CD4-positive, CD25-positive, alpha-beta regulatory T cell (primary cell): ENCODE data around the gene ZBTB25. TPM values are rescaled to one million over a fixed set of nuclear protein-coding genes. Genes with fewer than 3 reads are reported as not detected.

Source experiments
- ATAC-seq, 2 donors: fragments of 150-1000 bp; cut with Tn5 transposase; one replicate each; pipeline ENCODE4 v1.10.0; 2021; ENCODE audit warnings: low read depth in 2 of 2, moderate number of reproducible peaks in 2 of 2, moderate library complexity in 1 of 2
- DNase-seq, 3 donors: peaks; one replicate each; pipeline versions ENCODE4 v3.0.0 to v3.0.0-alpha.2; 2012 to 2022; ENCODE audit warnings: mixed read lengths in 1 of 3
- H3K27ac ChIP-seq: one replicate; pipeline ENCODE4 v1.7.0; 2013; ENCODE audit warnings: mild to moderate bottlenecking, low read length; ENCODE audit not compliant: insufficient read depth, poor library complexity, severe bottlenecking
- H3K27me3 ChIP-seq: one replicate; pipeline ENCODE4 v1.7.0; 2013; ENCODE audit warnings: low read length; ENCODE audit not compliant: control insufficient read depth, insufficient read depth
- H3K36me3 ChIP-seq: one replicate; pipeline ENCODE4 v1.7.0; 2013; ENCODE audit warnings: mild to moderate bottlenecking, low read length, moderate library complexity; ENCODE audit not compliant: control insufficient read depth, insufficient read depth
- H3K4me1 ChIP-seq: 2 replicates; pipeline ENCODE4 v1.7.0; 2013; ENCODE audit warnings: mild to moderate bottlenecking, low read length; ENCODE audit not compliant: insufficient read depth, control insufficient read depth, poor library complexity, severe bottlenecking
- H3K4me3 ChIP-seq: one replicate; pipeline ENCODE4 v1.7.0; 2013; ENCODE audit warnings: low read depth, mild to moderate bottlenecking, low read length, moderate library complexity
- H3K9me3 ChIP-seq, 2 experiments: 1 replicate in 1 of 2; 2 replicates in 1 of 2; pipeline ENCODE4 v1.7.0; 2013; ENCODE audit warnings: low read length in 2 of 2, mild to moderate bottlenecking in 1 of 2, moderate library complexity in 1 of 2; ENCODE audit not compliant: control insufficient read depth in 2 of 2
- H3K27ac Mint-ChIP-seq, 3 donors: one replicate each; pipeline ENCODE4 v1.8.0; 2020 to 2022; ENCODE audit warnings: mild to moderate bottlenecking in 3 of 3, mixed read lengths in 3 of 3, moderate library complexity in 2 of 3
- H3K27me3 Mint-ChIP-seq: one replicate; pipeline ENCODE4 v1.8.0; 2022; ENCODE audit warnings: mild to moderate bottlenecking, mixed read lengths
- H3K36me3 Mint-ChIP-seq: one replicate; pipeline ENCODE4 v1.8.0; 2020; ENCODE audit warnings: mixed read lengths
- H3K4me1 Mint-ChIP-seq, 4 donors: one replicate each; pipeline ENCODE4 v1.8.0; 2020 to 2022; ENCODE audit warnings: mixed read lengths in 4 of 4, mild to moderate bottlenecking in 1 of 4
- H3K4me3 Mint-ChIP-seq, 4 donors: one replicate each; pipeline ENCODE4 v1.8.0; 2020 to 2022; ENCODE audit warnings: mild to moderate bottlenecking in 4 of 4, mixed read lengths in 4 of 4, moderate library complexity in 3 of 4
- H3K9me3 Mint-ChIP-seq, 7 donors: one replicate each; pipeline ENCODE4 v1.8.0; 2020 to 2022; ENCODE audit warnings: mixed read lengths in 7 of 7, mild to moderate bottlenecking in 3 of 7, moderate library complexity in 2 of 7
- polyA plus RNA-seq, 4 donors: library from polyadenylated mRNA; unstranded; fragments of 300-500 nt; fragmentation: Illumina TruSeq; gene quantifications; one replicate each; pipeline ENCODE4 v1.2.3, GENCODE V29; 2021
- total RNA-seq: library from RNA; stranded (reverse); gene quantifications from one replicate; pipeline ENCODE4 v1.2.3, GENCODE V29; 2022

ZBTB25 gene
- total and polyA plus RNA-seq, 5 donors from 2014 or later, result 34.8 to 78.0 (median 39.1) TPM

GRCh38 chr14:64541972-64542835 is 38.6 kb upstream of the ZBTB25 start:
- H3K27ac ChIP-seq, result no peak overlapping the region
- H3K27me3 ChIP-seq, result no peaks in the 10 kb centered on the region
- Mint-ChIP-seq H3K4me3 (peak overlapping the region; percentile 83 to 100 (median 94)), H3K9me3 (peaks cover 0 to 2% (median 0%) of the 10 kb centered on the region in 7 donors), H3K36me3 (peaks cover 3% of the 10 kb centered on the region), H3K27ac (peak overlapping the region in 2 of 3 donors; percentile 49 to 58), H3K27me3 (peaks cover 35% of the 10 kb centered on the region), H3K4me1 (peaks cover 12 to 42% (median 23%) of the 10 kb centered on the region in 4 donors)
- H3K4me3 ChIP-seq, result peak overlapping the region; percentile 49
- H3K9me3 ChIP-seq, result peaks cover 0 to 5% of the 10 kb centered on the region in 2 experiments
- ATAC-seq, result no peak
- no peaks in the 10 kb centered on the region for H3K36me3 ChIP-seq
- peaks cover 33% of the 10 kb centered on the region for H3K4me1 ChIP-seq
- DNase-seq, result peak in 1 of 3 donors; percentile 20

- Mint-ChIP-seq H3K27me3 (peaks cover 39% of the 10 kb centered on the region), H3K4me3 (peak overlapping the region; percentile 89 to 100 (median 98)), H3K27ac (peak overlapping the region; percentile 49 to 79 (median 76)), H3K9me3 (peaks cover 0 to 2% (median 0%) of the 10 kb centered on the region in 7 donors), H3K4me1 (peaks cover 12 to 44% (median 23%) of the 10 kb centered on the region in 4 donors), H3K36me3 (peaks cover 3% of the 10 kb centered on the region)
- DNase-seq (peak in 2 of 3 donors; percentile 23 to 35), ATAC-seq (no peak)
- Histone ChIP-seq H3K9me3 (peaks cover 0 to 5% of the 10 kb centered on the region in 2 experiments), H3K4me3 (peak overlapping the region; percentile 49), H3K4me1 (peaks cover 33% of the 10 kb centered on the region), H3K27me3 (no peaks in the 10 kb centered on the region), H3K36me3 (no peaks in the 10 kb centered on the region), H3K27ac (no peak overlapping the region)
Measured at GRCh38 chr14:64541261-64541971, 37.8 kb upstream of the ZBTB25 start.

- Mint-ChIP-seq H3K4me3 (peak within 1 kb of the TSS; percentile 89 to 100 (median 98)), H3K27me3 (peaks cover 39% of the 10 kb centered on the region), H3K27ac (peak within 1 kb of the TSS; percentile 79 to 99 (median 95)), H3K4me1 (peaks cover 12 to 44% (median 23%) of the 10 kb centered on the region in 4 donors), H3K36me3 (peaks cover 3% of the 10 kb centered on the region), H3K9me3 (peaks cover 0 to 2% (median 0%) of the 10 kb centered on the region in 7 donors)
- H3K36me3 ChIP-seq, result no peaks in the 10 kb centered on the region
- no peaks in the 10 kb centered on the region for H3K27me3 ChIP-seq
- peak; percentile 91 for ATAC-seq
- peak within 1 kb of the TSS; percentile 82 for H3K4me3 ChIP-seq
- H3K27ac ChIP-seq, result no peak within 1 kb of the TSS
- peaks cover 0 to 5% of the 10 kb centered on the region in 2 experiments for H3K9me3 ChIP-seq
- peak; percentile 87 to 98 (median 90) for DNase-seq
- peaks cover 33% of the 10 kb centered on the region for H3K4me1 ChIP-seq
Measured at GRCh38 chr14:64540208-64541202, 36.9 kb upstream of the ZBTB25 start, which contains the start of gene HSPA2. TSS of gene HSPA2 (plus strand) at chr14:64540741. CDS start at chr14:64540850, 109 bp downstream.

- H3K4me3 Mint-ChIP-seq, result peak overlapping the region in 2 of 4 donors; percentile 37 to 90
- H3K36me3 Mint-ChIP-seq, result peaks cover 3% of the 10 kb centered on the region
- Histone ChIP-seq H3K36me3 (no peaks in the 10 kb centered on the region), H3K9me3 (peaks cover 0 to 5% of the 10 kb centered on the region in 2 experiments), H3K4me1 (peaks cover 22% of the 10 kb centered on the region), H3K4me3 (no peak overlapping the region), H3K27ac (no peak overlapping the region), H3K27me3 (no peaks in the 10 kb centered on the region)
- peaks cover 0 to 2% (median 0%) of the 10 kb centered on the region in 7 donors for H3K9me3 Mint-ChIP-seq
- no peak for ATAC-seq
- no peak for DNase-seq
- peaks cover 25% of the 10 kb centered on the region for H3K27me3 Mint-ChIP-seq
- peaks cover 5 to 28% (median 17%) of the 10 kb centered on the region in 4 donors for H3K4me1 Mint-ChIP-seq
- no peak overlapping the region for H3K27ac Mint-ChIP-seq
Measured at GRCh38 chr14:64536488-64537245, 33.0 kb upstream of the ZBTB25 start.

DNA sequence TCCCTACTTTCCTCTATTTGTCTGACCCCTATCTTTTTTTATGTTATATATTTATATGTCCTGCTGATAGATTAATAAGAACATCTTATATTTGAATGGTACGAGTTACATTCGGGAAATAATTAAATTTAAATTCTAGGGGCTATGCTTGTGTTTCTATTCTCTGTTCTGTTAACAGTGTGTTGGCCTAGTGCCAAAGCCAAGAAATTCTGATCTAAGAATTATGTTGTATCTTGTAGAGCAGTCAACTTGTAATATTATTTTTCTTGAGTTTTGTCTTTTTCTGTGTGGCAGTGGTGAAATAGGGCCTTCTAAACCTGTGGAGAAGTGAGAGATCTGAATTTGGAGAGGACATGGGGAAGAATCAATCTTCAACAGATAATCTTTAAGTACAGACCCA is 27.9 kb upstream of the ZBTB25 start:
- H3K4me1 ChIP-seq, result no peaks in the 10 kb centered on the region
- no peak overlapping the region for H3K4me3 Mint-ChIP-seq
- DNase-seq (no peak), ATAC-seq (no peak)
- H3K27me3 Mint-ChIP-seq, result no peaks in the 10 kb centered on the region
- H3K9me3 ChIP-seq, result no peaks in the 10 kb centered on the region
- H3K36me3 ChIP-seq, result no peaks in the 10 kb centered on the region
- H3K27ac ChIP-seq, result no peak overlapping the region
- H3K36me3 Mint-ChIP-seq, result no peaks in the 10 kb centered on the region
- no peaks in the 10 kb centered on the region for H3K9me3 Mint-ChIP-seq
- H3K4me3 ChIP-seq, result no peak overlapping the region
- no peaks in the 10 kb centered on the region for H3K27me3 ChIP-seq
- peak overlapping the region in 1 of 3 donors; percentile 30 for H3K27ac Mint-ChIP-seq
- peaks cover 4 to 21% (median 9%) of the 10 kb centered on the region in 4 donors for H3K4me1 Mint-ChIP-seq

GRCh38 chr14:64525354-64525753 is 21.7 kb upstream of the ZBTB25 start:
- DNase-seq, result no peak

More at GRCh38 chr14:64525354-64525753, 21.7 kb upstream of the ZBTB25 start:
- H3K4me3 Mint-ChIP-seq, result no peak overlapping the region
- no peaks in the 10 kb centered on the region for H3K27me3 Mint-ChIP-seq
- ATAC-seq, result no peak
- Histone ChIP-seq H3K36me3 (peaks cover 27% of the 10 kb centered on the region), H3K4me1 (peaks cover 14% of the 10 kb centered on the region), H3K27me3 (no peaks in the 10 kb centered on the region), H3K4me3 (no peak overlapping the region), H3K27ac (no peak overlapping the region), H3K9me3 (no peaks in the 10 kb centered on the region)
- no peaks in the 10 kb centered on the region for H3K9me3 Mint-ChIP-seq
- H3K36me3 Mint-ChIP-seq, result peaks cover 9% of the 10 kb centered on the region
- H3K27ac Mint-ChIP-seq, result no peak overlapping the region
- H3K4me1 Mint-ChIP-seq, result peaks cover 20 to 36% (median 22%) of the 10 kb centered on the region in 4 donors
